LNCaP clone FGC (cell line): ENCODE data around the gene HLA-DQB1.

ENCODE experiments used
- DNase-seq: peaks from one replicate; pipeline ENCODE4 v3.0.0-alpha.2; 2011; ENCODE audit warnings: low read depth
- H3K4me3 ChIP-seq: 2 replicates; pipeline ENCODE4 v1.5.1; 2011; ENCODE audit warnings: mild to moderate bottlenecking, low read depth, low read length, control low read depth
- CTCF ChIP-seq: IDR thresholded peaks from 2 replicates; pipeline ENCODE4 v1.5.1; 2012; ENCODE audit warnings: mild to moderate bottlenecking; ENCODE audit not compliant: control insufficient read depth, insufficient read depth; ENCODE audit errors: extremely low read depth

The HLA-DQB1 gene

GRCh38 chr6:32623693-32624092 is 42.8 kb downstream of the HLA-DQB1 start:
- H3K4me3 ChIP-seq: no peak overlapping the region
- no peak for DNase-seq
- TF ChIP-seq CTCF: no peak

- no peak overlapping the region for H3K4me3 ChIP-seq
- peak; percentile 3 for DNase-seq
- peak; percentile 42 for TF ChIP-seq CTCF
Measured at GRCh38 chr6:32622545-32623401, 43.7 kb downstream of the HLA-DQB1 start.

DNA sequence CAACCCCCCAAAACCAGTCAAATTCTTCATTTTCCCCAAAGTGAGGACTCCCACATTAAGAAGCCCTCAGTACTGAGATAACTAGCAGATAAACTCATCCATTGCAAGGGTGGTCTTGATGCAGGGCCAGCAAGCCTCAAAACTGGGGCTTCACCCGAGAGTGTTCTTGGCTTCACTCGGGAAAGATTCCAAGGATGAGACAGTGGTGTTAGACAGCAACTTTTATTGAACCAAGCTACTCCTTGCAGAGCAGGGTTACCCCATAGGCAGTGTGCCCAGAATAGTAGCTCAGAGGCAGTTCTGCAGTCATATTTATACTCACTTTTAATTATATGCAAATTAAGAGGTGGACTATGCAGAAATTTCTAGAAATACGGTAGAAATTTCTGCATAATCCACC is 45.1 kb downstream of the HLA-DQB1 start:
- TF ChIP-seq CTCF: no peak
- no peak overlapping the region for H3K4me3 ChIP-seq
- no peak for DNase-seq

DNA sequence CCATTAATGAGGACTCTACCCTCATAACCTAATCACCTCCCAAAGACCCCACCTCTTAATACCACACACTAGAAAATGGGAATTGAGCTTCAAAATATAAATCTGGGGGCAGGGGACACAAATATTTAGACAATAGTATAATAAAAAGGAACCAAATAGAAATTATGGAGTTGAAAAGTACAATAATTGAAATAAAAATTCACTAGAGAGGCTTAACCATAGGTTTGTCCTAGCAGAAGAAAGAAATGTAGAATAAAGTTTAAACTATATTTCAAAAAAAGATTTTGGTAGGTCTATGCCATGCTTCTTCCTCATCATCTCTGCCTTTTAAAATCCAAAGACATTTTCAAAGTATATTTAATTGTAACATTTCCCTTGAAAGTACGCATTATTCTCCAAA is 48.7 kb downstream of the HLA-DQB1 start:
- no peak for DNase-seq
- no peak for TF ChIP-seq CTCF
- no peak overlapping the region for H3K4me3 ChIP-seq

- no peak for TF ChIP-seq CTCF
- H3K4me3 ChIP-seq: peak overlapping the region; percentile 27; the same call in 1 of the 2 replicates
- no peak for DNase-seq
Measured at GRCh38 chr6:32615885-32616532, 50.4 kb downstream of the HLA-DQB1 start.

- no peak for TF ChIP-seq CTCF
- H3K4me3 ChIP-seq: no peak overlapping the region
- no peak for DNase-seq
Measured at GRCh38 chr6:32614366-32615081, 51.9 kb downstream of the HLA-DQB1 start.
